Epithelial cell of prostate (primary cell): ENCODE data around the gene OR5W2.
"Not testable (repeated sequence)": the region's sequence is repeated elsewhere in the genome, so short reads cannot be mapped to it uniquely, and the experiment has no call there.

Experiments used
- DNase-seq: peaks from one replicate; pipeline ENCODE4 v3.0.0-alpha.2; 2011; ENCODE audit warnings: low read depth, low spot score
- H3K27ac ChIP-seq: fragments of 450-650 bp; 2 replicates; pipeline ENCODE4 v1.5.1; 2017; ENCODE audit warnings: mild to moderate bottlenecking

OR5W2 gene

GRCh38 chr11:55914482-55914881, at the start of gene OR5W2:
Gene OR5W2, minus strand, starts transcription at chr11:55914582. Its CDS starts 0 bp downstream, at chr11:55914582.
- DNase-seq, result no peak
- no peak within 1 kb of the TSS for H3K27ac ChIP-seq

- no peak for DNase-seq
- no peak overlapping the region for H3K27ac ChIP-seq
Measured at GRCh38 chr11:55956521-55956920, 42.1 kb upstream of the OR5W2 start.

- no peak for DNase-seq
- H3K27ac ChIP-seq, result no peak overlapping the region
Measured at GRCh38 chr11:55949330-55949729, 34.9 kb upstream of the OR5W2 start.

- DNase-seq, result no peak
Measured at GRCh38 chr11:55942785-55943392, 28.5 kb upstream of the OR5W2 start.

GRCh38 chr11:55936300-55936699, 21.9 kb upstream of the OR5W2 start, which contains the start of gene OR5I1:
Gene OR5I1, minus strand, starts transcription at chr11:55936400. Its CDS starts 0 bp downstream, at chr11:55936400.
- no peak for DNase-seq
- no peak within 1 kb of the TSS for H3K27ac ChIP-seq

More at GRCh38 chr11:55942785-55943392, 28.5 kb upstream of the OR5W2 start:
- no peak overlapping the region for H3K27ac ChIP-seq

GRCh38 chr11:55920537-55920936, 6.2 kb upstream of the OR5W2 start:
- H3K27ac ChIP-seq, result no peak overlapping the region
- DNase-seq, result no peak

- DNase-seq, result no peak
- no peak overlapping the region for H3K27ac ChIP-seq
Measured at GRCh38 chr11:55902308-55902707, 12.1 kb downstream of the OR5W2 start.

GRCh38 chr11:55895216-55895615, 19.2 kb downstream of the OR5W2 start:
- no peak overlapping the region for H3K27ac ChIP-seq
- no peak for DNase-seq

GRCh38 chr11:55885481-55885880, 28.9 kb downstream of the OR5W2 start:
- DNase-seq, H3K27ac ChIP-seq: not testable (repeated sequence)

GRCh38 chr11:55884995-55885394, 29.4 kb downstream of the OR5W2 start:
- DNase-seq, H3K27ac ChIP-seq: not testable (repeated sequence)

- not testable (repeated sequence) for DNase-seq, H3K27ac ChIP-seq
Measured at GRCh38 chr11:55882997-55883396, 31.4 kb downstream of the OR5W2 start, which contains the start of gene TRIM51. Gene TRIM51, plus strand, starts transcription at chr11:55883297. Its CDS starts 2,132 bp downstream, at chr11:55885429.

- DNase-seq, result not testable (repeated sequence)
Measured at GRCh38 chr11:55873146-55873545, 41.2 kb downstream of the OR5W2 start.

GRCh38 chr11:55872731-55873130, 41.7 kb downstream of the OR5W2 start:
- DNase-seq, H3K27ac ChIP-seq: not testable (repeated sequence)

More at GRCh38 chr11:55873146-55873545, 41.2 kb downstream of the OR5W2 start:
- not testable (repeated sequence) for H3K27ac ChIP-seq

- not testable (repeated sequence) for DNase-seq, H3K27ac ChIP-seq
Measured at GRCh38 chr11:55867354-55867753, 47.0 kb downstream of the OR5W2 start.
